PC-3 (cell line): ENCODE results near the gene NAT9. TPM values are rescaled to one million over a fixed set of nuclear protein-coding genes. Genes with fewer than 3 reads are reported as not detected.

Source experiments
- ATAC-seq: fragments of 200-7000 bp; cut with Tn5 transposase; 2 replicates; pipeline ENCODE4 v1.9.1; 2020; ENCODE audit warnings: mild to moderate bottlenecking, moderate library complexity
- BruUV-seq: library from RNA; stranded (reverse); fragments of 400-500 nt; replicated peaks from 2 replicates; lab custom pipeline; 2021; lab: Mats Ljungman, UMichigan
- CTCF ChIA-PET: fragments of 300-600 bp; sonication (Branson Sonifier 250); formaldehyde crosslinking; loops from one replicate; lab custom pipeline; 2022; ENCODE audit warnings: antibody characterized with exemption; lab: Charles Lee
- POLR2A ChIA-PET: fragments of 300-600 bp; sonication (Branson Sonifier 250); formaldehyde crosslinking; loops from one replicate; lab custom pipeline; 2022; ENCODE audit warnings: antibody characterized with exemption; ENCODE audit not compliant: unreplicated experiment; lab: Charles Lee
- DNase-seq: peaks from one replicate; pipeline ENCODE4 v3.0.0-alpha.2; 2015
- H2AFZ ChIP-seq: fragments of 300-600 bp; sonication (generic); 2 replicates; pipeline ENCODE4 v1.6.0; 2016; ENCODE audit warnings: antibody characterized with exemption, low read length
- H3F3A ChIP-seq: fragments of 300-600 bp; sonication (generic); one replicate; pipeline ENCODE4 v1.6.0; 2017; ENCODE audit warnings: antibody characterized with exemption, low read length, control low read depth, mild to moderate bottlenecking; ENCODE audit not compliant: unreplicated experiment
- H3K27ac ChIP-seq: fragments of 300-600 bp; sonication (generic); 2 replicates; pipeline ENCODE4 v1.5.1; 2016; ENCODE audit warnings: mild to moderate bottlenecking, low read length
- H3K27me3 ChIP-seq: fragments of 300-600 bp; sonication (generic); 2 replicates; pipeline ENCODE4 v1.6.1; 2016; ENCODE audit warnings: low read length, mixed read lengths
- H3K36me3 ChIP-seq: fragments of 300-600 bp; sonication (generic); 2 replicates; pipeline ENCODE4 v1.6.1; 2016; ENCODE audit warnings: low read depth, mixed run types, low read length, mixed read lengths
- H3K4me1 ChIP-seq: fragments of 300-600 bp; sonication (generic); 2 replicates; pipeline ENCODE4 v1.5.1; 2016; ENCODE audit warnings: low read length; ENCODE audit not compliant: insufficient read depth
- H3K4me2 ChIP-seq: fragments of 300-600 bp; sonication (generic); 2 replicates; pipeline ENCODE4 v1.6.0; 2016; ENCODE audit warnings: low read length
- H3K4me3 ChIP-seq: fragments of 300-600 bp; sonication (generic); 2 replicates; pipeline ENCODE4 v1.5.1; 2016; ENCODE audit warnings: mild to moderate bottlenecking, low read length, mixed read lengths
- H3K79me2 ChIP-seq: fragments of 300-600 bp; sonication (generic); 2 replicates; pipeline ENCODE4 v1.6.1; 2017; ENCODE audit warnings: low read length, mixed read lengths
- H3K9ac ChIP-seq: fragments of 300-600 bp; sonication (generic); 2 replicates; pipeline ENCODE4 v1.6.0; 2016; ENCODE audit warnings: mild to moderate bottlenecking, low read length
- H3K9me2 ChIP-seq: fragments of 300-600 bp; sonication (generic); replicated peaks from 2 replicates; pipeline ENCODE4 v1.6.1; 2016; ENCODE audit warnings: mixed run types, low read length, mixed read lengths
- H3K9me3 ChIP-seq: fragments of 300-600 bp; sonication (generic); 2 replicates; pipeline ENCODE4 v1.6.1; 2016; ENCODE audit warnings: low read length, mixed read lengths
- H4K20me1 ChIP-seq: fragments of 300-600 bp; sonication (generic); 2 replicates; pipeline ENCODE4 v1.6.1; 2016; ENCODE audit warnings: low read length, mixed read lengths
- CTCF ChIP-seq: fragments of 300-600 bp; sonication (generic); conservative IDR thresholded peaks from 2 replicates; pipeline ENCODE4 v1.5.1; 2017; ENCODE audit warnings: antibody characterized with exemption, low read depth, mild to moderate bottlenecking, low read length
- EZH2 ChIP-seq: fragments of 300-600 bp; sonication (generic); IDR thresholded peaks from one replicate; pipeline ENCODE4 v1.6.1; 2017; ENCODE audit warnings: antibody characterized with exemption, mild to moderate bottlenecking, low read length; ENCODE audit not compliant: unreplicated experiment
- EZH2phosphoT487 ChIP-seq: fragments of 300-600 bp; sonication (generic); IDR thresholded peaks from 2 replicates; pipeline ENCODE4 v1.6.1; 2018; ENCODE audit warnings: mild to moderate bottlenecking, antibody characterized with exemption, low read length, borderline replicate concordance
- intact Hi-C: fragments of 100-400 bp; cut with micrococcal nuclease; formaldehyde crosslinking; loops from 2 replicates; pipeline ENCODE4 v1.9.0; 2023
- total RNA-seq: library from RNA; depleted of rRNA; stranded (reverse); fragments of >200 nt; gene quantifications from 2 replicates; pipeline ENCODE4 v1.2.3, GENCODE V29; 2014

The NAT9 gene
- total RNA-seq, 1 experiment from 2014 or later = 55.4 TPM

DNA sequence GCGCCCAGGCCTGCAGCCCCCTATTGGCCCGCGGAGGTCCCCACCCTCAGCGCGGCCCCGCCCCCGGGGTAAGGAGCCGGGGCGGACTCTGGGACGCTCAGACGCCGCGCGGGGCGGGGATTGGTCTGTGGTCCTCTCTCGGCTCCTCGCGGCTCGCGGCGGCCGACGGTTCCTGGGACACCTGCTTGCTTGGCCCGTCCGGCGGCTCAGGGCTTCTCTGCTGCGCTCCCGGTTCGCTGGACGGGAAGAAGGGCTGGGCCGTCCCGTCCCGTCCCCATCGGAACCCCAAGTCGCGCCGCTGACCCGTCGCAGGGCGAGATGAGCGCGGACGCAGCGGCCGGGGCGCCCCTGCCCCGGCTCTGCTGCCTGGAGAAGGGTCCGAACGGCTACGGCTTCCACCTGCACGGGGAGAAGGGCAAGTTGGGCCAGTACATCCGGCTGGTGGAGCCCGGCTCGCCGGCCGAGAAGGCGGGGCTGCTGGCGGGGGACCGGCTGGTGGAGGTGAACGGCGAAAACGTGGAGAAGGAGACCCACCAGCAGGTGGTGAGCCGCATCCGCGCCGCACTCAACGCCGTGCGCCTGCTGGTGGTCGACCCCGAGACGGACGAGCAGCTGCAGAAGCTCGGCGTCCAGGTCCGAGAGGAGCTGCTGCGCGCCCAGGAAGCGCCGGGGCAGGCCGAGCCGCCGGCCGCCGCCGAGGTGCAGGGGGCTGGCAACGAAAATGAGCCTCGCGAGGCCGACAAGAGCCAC is 27.4 kb downstream of the NAT9 start, which contains the start of gene NHERF1:
NHERF1 (plus strand) TSS at position 100 of the 750 bp plus-strand sequence; CDS start at position 319, 219 bp downstream.
- ATAC-seq = peak; percentile 90
- TSS peak; percentile 72 for BruUV-seq
- peaks cover 12% of the 10 kb centered on the region; the same call in 1 of the 2 replicates for H4K20me1 ChIP-seq
- peak within 1 kb of the TSS; percentile 92 for H3K4me2 ChIP-seq
- no peak for TF ChIP-seq EZH2
- no peak for TF ChIP-seq EZH2phosphoT487
- TF ChIP-seq CTCF = no peak; the same call in 1 of the 2 replicates
- peak within 1 kb of the TSS; percentile 78 for H3K4me3 ChIP-seq
- H3K9me3 ChIP-seq = no peaks in the 10 kb centered on the region
- peaks cover 27% of the 10 kb centered on the region for H3K4me1 ChIP-seq
- ChIA-PET CTCF (interaction anchor here (0.6 to 1.9 kb wide), 3 partner anchors 22 to 507 kb away, joined by 5 to 8 read pairs (median 5); no protein-coding TSS in a partner anchor), POLR2A (no interaction called here)
- peaks cover 50% of the 10 kb centered on the region for H3K79me2 ChIP-seq
- H3F3A ChIP-seq = no peaks in the 10 kb centered on the region
- no peaks in the 10 kb centered on the region for H3K36me3 ChIP-seq
- peak within 1 kb of the TSS; percentile 65 for H3K9ac ChIP-seq
- peak within 1 kb of the TSS; percentile 85 for H2AFZ ChIP-seq
- intact Hi-C loops = loop anchor here (2.0 kb wide), 1 partner anchor 28 kb away; the partner anchor contains the start of gene NAT9
- no peaks in the 10 kb centered on the region for H3K27me3 ChIP-seq
- no peak within 1 kb of the TSS for H3K27ac ChIP-seq
- DNase-seq = peak; percentile 98
- no peaks in the 10 kb centered on the region for H3K9me2 ChIP-seq

GRCh38 chr17:74748279-74748528 is 27.9 kb downstream of the NAT9 start:
- H3K4me1 ChIP-seq = peaks cover 27% of the 10 kb centered on the region

More at GRCh38 chr17:74748279-74748528, 27.9 kb downstream of the NAT9 start:
- Histone ChIP-seq H3K9ac (peak overlapping the region; percentile 53), H3K4me3 (peak overlapping the region; percentile 78), H3K4me2 (peak overlapping the region; percentile 80), H4K20me1 (peaks cover 12% of the 10 kb centered on the region; the same call in 1 of the 2 replicates), H2AFZ (peak overlapping the region; percentile 85), H3K9me3 (no peaks in the 10 kb centered on the region), H3K36me3 (no peaks in the 10 kb centered on the region), H3K27ac (no peak overlapping the region), H3F3A (no peaks in the 10 kb centered on the region), H3K9me2 (no peaks in the 10 kb centered on the region), H3K27me3 (no peaks in the 10 kb centered on the region), H3K79me2 (peaks cover 46% of the 10 kb centered on the region)
- TF ChIP-seq CTCF (no peak), EZH2 (no peak)
- ATAC-seq (no peak), DNase-seq (no peak)
- intact Hi-C loops = loop anchor here (2.0 kb wide), 1 partner anchor 29 kb away; the partner anchor contains the start of gene NAT9
- CTCF ChIA-PET = no interaction called here
- no TSS peak for BruUV-seq
- POLR2A ChIA-PET = no interaction called here
